Endothelial cell of umbilical vein (primary cell): ENCODE results near the gene PAX9. TPM values are rescaled to one million over a fixed set of nuclear protein-coding genes. Genes with fewer than 3 reads are reported as not detected.

ENCODE experiments used
- BruUV-seq: library from RNA; stranded (reverse); fragments of 400-500 nt; replicated peaks from 2 replicates; lab custom pipeline; 2021; lab: Mats Ljungman, UMichigan
- CTCF ChIA-PET: fragments of 300-600, 350-600 bp; sonication (Branson Sonifier 250); formaldehyde crosslinking; loops from one replicate; lab custom pipeline; 2021; ENCODE audit warnings: antibody characterized with exemption, inconsistent platforms; lab: Charles Lee
- POLR2A ChIA-PET: fragments of 300-600, 350-600 bp; sonication (Branson Sonifier 250); formaldehyde crosslinking; loops from one replicate; lab custom pipeline; 2021; ENCODE audit warnings: antibody characterized with exemption, inconsistent platforms; lab: Charles Lee
- DNase-seq: peaks from one replicate; pipeline ENCODE4 v3.0.0-alpha.2; 2011; ENCODE audit warnings: low read depth, low spot score
- FAIRE-seq: peaks from 2 replicates; lab custom pipeline; 2011; peaks lifted over from hg19 to GRCh38; lab: Jason Lieb, UNC
- H2AFZ ChIP-seq: 2 replicates; pipeline ENCODE4 v1.6.0; 2012; ENCODE audit warnings: low read depth, low read length, control low read depth, inconsistent platforms
- H3K27ac ChIP-seq: 2 replicates; pipeline ENCODE4 v1.5.1; 2011; ENCODE audit warnings: low read depth, mild to moderate bottlenecking, control low read depth, low read length, moderate library complexity; ENCODE audit not compliant: insufficient read depth
- H3K27me3 ChIP-seq, 2 experiments: 2 replicates each; pipeline versions ENCODE4 v1.6.0 to v1.6.1; 2011; ENCODE audit warnings: low read length in 2 of 2, mixed read lengths in 1 of 2; ENCODE audit not compliant: control insufficient read depth in 2 of 2, insufficient read depth in 2 of 2
- H3K36me3 ChIP-seq, 2 experiments: 2 replicates in 1 of 2; 3 replicates in 1 of 2; pipeline ENCODE4 v1.5.1; 2011; ENCODE audit warnings: low read length in 2 of 2, mild to moderate bottlenecking in 1 of 2, moderate library complexity in 1 of 2; ENCODE audit not compliant: control insufficient read depth in 2 of 2, insufficient read depth in 2 of 2; ENCODE audit errors: extremely low read depth in 1 of 2
- H3K4me1 ChIP-seq: 3 replicates; pipeline ENCODE4 v1.5.1; 2011; ENCODE audit warnings: mild to moderate bottlenecking, low read length; ENCODE audit not compliant: control insufficient read depth, insufficient read depth; ENCODE audit errors: extremely low read depth
- H3K4me2 ChIP-seq: 2 replicates; pipeline ENCODE4 v1.6.1; 2011; ENCODE audit warnings: low read length, control low read depth, mixed read lengths; ENCODE audit not compliant: insufficient read depth
- H3K4me3 ChIP-seq, 3 experiments: fragments of 200-600 bp in 1 of 3; sonication (generic), shearing (Covaris generic) in 1 of 3; replicated peaks in 1 of 3; 2 replicates each; pipeline ENCODE4 v1.5.1; 2011 to 2016; ENCODE audit warnings: control low read depth in 3 of 3, low read length in 3 of 3, mild to moderate bottlenecking in 2 of 3, inconsistent platforms in 1 of 3, low read depth in 1 of 3, moderate library complexity in 1 of 3; ENCODE audit not compliant: insufficient read depth in 1 of 3
- H3K79me2 ChIP-seq: 2 replicates; pipeline ENCODE4 v1.6.0; 2012; ENCODE audit warnings: low read length, inconsistent platforms; ENCODE audit not compliant: control insufficient read depth, insufficient read depth
- H3K9ac ChIP-seq: replicated peaks from 2 replicates; pipeline ENCODE3; 2011; ENCODE audit warnings: low read length, control low read depth; ENCODE audit not compliant: insufficient read depth; ENCODE audit errors: extremely low read depth
- H3K9me1 ChIP-seq: replicated peaks from 3 replicates; pipeline ENCODE4 v1.6.0; 2011; ENCODE audit warnings: mild to moderate bottlenecking, low read length; ENCODE audit not compliant: control insufficient read depth, insufficient read depth; ENCODE audit errors: extremely low read depth
- H3K9me3 ChIP-seq: replicated peaks from 2 replicates; pipeline ENCODE4 v1.5.1; 2012; ENCODE audit warnings: low read length, inconsistent platforms; ENCODE audit not compliant: control insufficient read depth, insufficient read depth
- H4K20me1 ChIP-seq: replicated peaks from 2 replicates; pipeline ENCODE3; 2011; ENCODE audit warnings: mild to moderate bottlenecking, low read length; ENCODE audit not compliant: control insufficient read depth, insufficient read depth; ENCODE audit errors: extremely low read depth
- CTCF ChIP-seq, 2 donors: IDR thresholded peaks; 1 replicate in 1 of 2; 2 replicates in 1 of 2; pipeline ENCODE4 v1.5.1; 2011; ENCODE audit warnings: low read length in 2 of 2, mild to moderate bottlenecking in 2 of 2, moderate library complexity in 2 of 2, control low read depth in 1 of 2, inconsistent platforms in 1 of 2, low read depth in 1 of 2; ENCODE audit not compliant: insufficient read depth in 1 of 2; ENCODE audit errors: extremely low read depth in 1 of 2
- FOS ChIP-seq: IDR thresholded peaks from 2 replicates; pipeline ENCODE4 v1.6.1; 2011; ENCODE audit warnings: mild to moderate bottlenecking, low read length, moderate library complexity, borderline replicate concordance; ENCODE audit not compliant: insufficient read depth
- GATA2 ChIP-seq: IDR thresholded peaks from 2 replicates; pipeline ENCODE4 v1.7.0; 2011; ENCODE audit warnings: low read depth, mild to moderate bottlenecking, moderate library complexity, mixed read lengths, low read length; ENCODE audit not compliant: insufficient read length, insufficient read depth
- JUN ChIP-seq: IDR thresholded peaks from 2 replicates; pipeline ENCODE4 v1.6.1; 2011; ENCODE audit warnings: borderline replicate concordance, low read depth; ENCODE audit not compliant: insufficient read length, insufficient read depth
- MAX ChIP-seq: IDR thresholded peaks from 2 replicates; pipeline ENCODE4 v1.6.1; 2011; ENCODE audit not compliant: insufficient read depth, insufficient read length
- MYC ChIP-seq: IDR thresholded peaks from one replicate; pipeline ENCODE4 v1.6.1; 2011; ENCODE audit warnings: mild to moderate bottlenecking, low read depth, low read length
- POLR2A ChIP-seq: IDR thresholded peaks from 2 replicates; pipeline ENCODE4 v1.6.1; 2012; ENCODE audit warnings: low read depth, mild to moderate bottlenecking, control low read depth, low read length
- POLR2AphosphoS5 ChIP-seq: IDR thresholded peaks from 2 replicates; pipeline ENCODE4 v1.6.1; 2012; ENCODE audit warnings: low read depth, mild to moderate bottlenecking, control low read depth, low read length, moderate library complexity; ENCODE audit not compliant: insufficient read depth
- dilution Hi-C: fragments of 300-500 bp; cut with MboI; formaldehyde crosslinking; loops from one replicate; pipeline ENCODE4 v1.15.0; 2019; ENCODE audit warnings: low sequenced_read_pairs; ENCODE audit not compliant: extremely low pct_ligation_motif_present
- intact Hi-C: fragments of 100-400 bp; cut with micrococcal nuclease; formaldehyde crosslinking; loops from one replicate; pipeline ENCODE4 v1.10.0; 2022
- polyA plus RNA-seq, 4 experiments: library from polyadenylated mRNA; depleted of rRNA in 3 of 4; stranded (reverse) in 3 of 4; unstranded in 1 of 4; fragments of >200 nt; gene quantifications; 2 replicates each; pipeline versions ENCODE4 v1.2.1 to v1.2.3, GENCODE V29; 2011 to 2012; ENCODE audit warnings: missing spikeins in 1 of 4
- total RNA-seq: library from RNA; stranded (reverse); gene quantifications from 2 replicates; pipeline ENCODE4 v1.2.3, GENCODE V29; 2021

PAX9 gene
- total and polyA plus RNA-seq, 2 donors (not counting 3 experiments of a cell fraction or from before 2014, with no cell fraction given), result 0.37 to 0.44 TPM

GRCh38 chr14:36619853-36620252, 41.8 kb upstream of the PAX9 start:
- DNase-seq, result no peak
- intact Hi-C loops, result no loop called here
- FAIRE-seq, result no peak
- H4K20me1 ChIP-seq, result no peaks in the 10 kb centered on the region
- no TSS peak for BruUV-seq
- H3K9ac ChIP-seq, result no peak overlapping the region
- no peaks in the 10 kb centered on the region for H3K79me2 ChIP-seq
- no peak overlapping the region for H3K27ac ChIP-seq
- peaks cover 1 to 2% of the 10 kb centered on the region in 2 experiments for H3K27me3 ChIP-seq
- no peaks in the 10 kb centered on the region for H3K4me1 ChIP-seq
- ChIA-PET POLR2A (no interaction called here), CTCF (no interaction called here)
- dilution Hi-C loops, result no loop called here
- H3K9me1 ChIP-seq, result no peaks in the 10 kb centered on the region
- no peaks in the 10 kb centered on the region for H3K9me3 ChIP-seq
- no peaks in the 10 kb centered on the region for H3K36me3 ChIP-seq
- TF ChIP-seq GATA2 (no peak), POLR2AphosphoS5 (no peak), MYC (no peak), CTCF (IDR thresholded peaks at IDR 0.05; ENCODE audit: extremely low read depth in 1 of 2, insufficient read depth in 1 of 2, low read depth in 1 of 2, low read length in 2 of 2) (no peak), MAX (no peak), JUN (no peak), FOS (no peak), POLR2A (no peak)
- H2AFZ ChIP-seq, result no peak overlapping the region
- H3K4me2 ChIP-seq, result no peak overlapping the region
- H3K4me3 ChIP-seq, result no peak overlapping the region
